Inferior parietal cortex (tissue), 1 donor: ENCODE results near the gene SIVA1.

Source experiments
- DNase-seq: peaks from one replicate; pipeline ENCODE4 v3.0.0-alpha.2; 2016; ENCODE audit errors: extremely low spot score

Gene SIVA1

GRCh38 chr14:104751539-104752422, 1.2 kb upstream of the SIVA1 start:
- DNase-seq, result no peak

GRCh38 chr14:104752423-104752734, 568 bp upstream of the SIVA1 start:
- peak; percentile 91 for DNase-seq

GRCh38 chr14:104753528-104754212, 723 bp downstream of the SIVA1 start:
- DNase-seq, result no peak

GRCh38 chr14:104754213-104754851, 1.4 kb downstream of the SIVA1 start:
- no peak for DNase-seq

GRCh38 chr14:104755621-104756020, 2.7 kb downstream of the SIVA1 start:
- no peak for DNase-seq

GRCh38 chr14:104756477-104757237, 3.7 kb downstream of the SIVA1 start:
- no peak for DNase-seq

- no peak for DNase-seq
These were observed 4.3 kb downstream of the SIVA1 start for GRCh38 chr14:104757238-104757585.

GRCh38 chr14:104757681-104758392, 4.9 kb downstream of the SIVA1 start:
- no peak for DNase-seq

GRCh38 chr14:104758981-104759969, 6.3 kb downstream of the SIVA1 start:
- no peak for DNase-seq

- no peak for DNase-seq
These were observed 12.6 kb downstream of the SIVA1 start for GRCh38 chr14:104765517-104765916.

- DNase-seq, result no peak
These were observed 13.4 kb downstream of the SIVA1 start for GRCh38 chr14:104766256-104766862.

GRCh38 chr14:104766863-104767633, 14.1 kb downstream of the SIVA1 start:
- no peak for DNase-seq

GRCh38 chr14:104767634-104767918, 14.6 kb downstream of the SIVA1 start:
- DNase-seq, result no peak

- peak; percentile 86 for DNase-seq
These were observed 15.7 kb downstream of the SIVA1 start for GRCh38 chr14:104768437-104769323.

- no peak for DNase-seq
These were observed 16.6 kb downstream of the SIVA1 start for GRCh38 chr14:104769324-104770071.

GRCh38 chr14:104770072-104770579, 17.2 kb downstream of the SIVA1 start:
- no peak for DNase-seq

- DNase-seq, result no peak
These were observed 17.9 kb downstream of the SIVA1 start for GRCh38 chr14:104770851-104771272.
